ENCODE data around the gene FCHSD2. TPM values are rescaled to one million over a fixed set of nuclear protein-coding genes. Genes with fewer than 3 reads are reported as not detected.

FCHSD2 gene
- polyA plus RNA-seq (2014; cell fraction: cytosol; rRNA removed), result 13.4 and 15.5 TPM in 2 replicates
- 13.3 and 25.8 TPM in 2 replicates for polyA plus RNA-seq (2014; cell fraction: nucleus; rRNA removed)

DNA sequence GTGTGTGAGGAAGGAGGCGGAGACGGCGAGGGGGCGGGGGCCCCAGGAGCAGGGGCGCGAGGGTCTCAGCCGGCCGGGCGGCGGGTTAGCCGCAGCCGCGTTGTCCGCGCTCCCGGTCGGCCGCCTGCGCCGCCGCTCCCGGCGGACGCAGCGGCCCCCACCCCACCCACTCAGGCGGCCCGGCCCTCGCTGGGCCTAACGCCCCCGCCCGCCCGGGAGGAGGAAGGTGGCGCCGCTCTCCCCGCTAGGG is at the start of gene FCHSD2:
FCHSD2 (minus strand) TSS at position 191 of the 250 bp plus-strand sequence. CDS start 441 bp downstream, outside the sequence.
- no peak for DNase-seq (ENCODE audit: low spot score)

DNA sequence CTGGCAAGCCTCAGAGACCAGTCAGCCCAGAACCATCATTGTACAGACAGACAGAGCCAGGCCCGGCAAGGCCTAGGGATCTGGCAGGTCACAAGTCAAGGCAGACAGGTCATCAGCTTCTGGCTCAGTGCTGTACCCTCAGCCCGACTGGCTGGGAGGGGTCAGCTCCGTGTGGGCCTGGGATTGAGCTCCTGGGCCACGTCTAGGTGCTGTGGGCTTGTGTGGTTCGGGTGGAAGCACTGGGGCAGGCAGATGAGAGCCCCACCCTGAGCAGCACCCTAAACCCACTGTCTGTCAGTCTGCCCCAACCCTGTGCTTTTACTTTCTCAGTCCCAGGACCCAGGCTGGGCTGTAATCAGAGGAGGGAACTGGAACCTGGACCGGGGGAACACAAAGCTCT is 49.0 kb upstream of the FCHSD2 start:
- DNase-seq (ENCODE audit: low spot score), result no peak

DNA sequence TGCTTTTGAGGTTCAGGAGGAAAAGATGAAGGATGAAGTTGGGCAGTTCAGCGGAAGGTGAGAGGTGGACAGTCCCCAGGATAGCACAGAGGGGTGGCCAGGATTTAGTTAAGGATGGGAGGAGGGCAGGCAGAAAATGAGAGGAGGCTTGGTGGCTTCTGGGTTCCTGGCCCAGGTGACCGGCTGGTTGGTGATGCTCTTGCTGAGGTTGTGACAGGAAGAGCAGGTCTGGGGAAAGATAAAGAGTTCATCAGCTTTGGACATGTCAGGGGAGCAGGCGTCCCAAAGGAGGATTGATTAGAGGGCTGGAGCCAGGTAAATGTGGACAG is 48.4 kb upstream of the FCHSD2 start:
- no peak for DNase-seq (ENCODE audit: low spot score)

DNA sequence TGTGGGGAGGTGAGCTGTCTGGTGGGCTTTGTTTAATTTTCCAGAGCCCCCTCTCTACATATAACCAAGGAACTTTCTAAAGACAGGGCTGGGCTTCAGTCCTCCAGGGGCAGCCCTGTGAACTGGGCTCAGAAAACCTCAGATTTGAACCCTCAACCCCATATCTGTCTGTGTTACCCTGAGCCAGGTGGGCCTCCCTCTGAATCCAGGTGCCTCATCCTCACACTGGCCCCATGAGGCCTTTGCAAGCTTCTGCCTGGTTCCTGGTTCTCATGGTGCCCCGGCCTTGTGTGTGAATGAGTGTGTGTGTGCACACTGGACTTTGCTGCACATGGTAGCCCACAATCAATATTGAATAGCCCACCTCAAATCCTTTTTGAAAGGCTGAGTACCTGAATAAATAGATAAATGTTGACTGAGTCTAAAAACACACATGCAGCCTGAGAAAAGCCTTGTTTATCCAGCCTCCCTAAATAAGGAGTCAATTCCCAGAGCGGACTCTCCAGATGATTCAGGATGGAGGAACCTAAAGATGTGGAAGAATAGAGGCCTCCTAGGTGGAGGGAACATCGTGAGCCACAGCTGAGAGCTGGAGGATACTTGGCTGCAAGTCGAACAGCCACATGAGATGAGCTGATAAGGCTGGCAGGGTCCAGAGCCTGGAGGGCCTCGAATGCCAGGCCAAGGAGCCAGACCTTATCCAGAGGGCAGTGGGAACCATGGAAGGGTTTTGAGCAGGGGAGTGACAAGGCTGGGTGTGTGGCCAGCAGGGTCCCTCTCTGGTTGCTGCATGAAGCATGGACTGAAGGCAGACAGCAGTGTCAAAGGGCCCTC is 47.8 kb upstream of the FCHSD2 start:
- no peak for DNase-seq (ENCODE audit: low spot score)

DNA sequence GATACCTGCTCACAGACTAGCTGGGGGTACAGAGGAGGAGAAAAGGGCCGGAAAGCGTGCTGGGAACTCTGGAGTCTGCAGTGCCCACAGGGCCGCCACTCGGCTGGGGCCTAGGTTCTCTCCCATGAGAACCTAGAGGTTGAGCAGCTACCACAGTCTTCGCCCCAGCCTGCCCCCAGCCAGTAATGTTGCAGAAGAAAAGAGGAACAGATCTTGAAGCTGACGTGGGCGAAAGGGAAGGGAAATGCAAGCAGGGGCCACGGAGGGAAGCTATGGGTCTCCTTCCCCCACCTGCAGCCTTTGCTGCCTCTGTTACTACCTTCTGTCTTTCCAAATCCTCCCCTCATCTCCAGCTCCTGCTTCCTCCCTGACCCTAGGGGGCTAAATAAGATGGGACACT is 47.2 kb upstream of the FCHSD2 start:
- DNase-seq (ENCODE audit: low spot score), result no peak

DNA sequence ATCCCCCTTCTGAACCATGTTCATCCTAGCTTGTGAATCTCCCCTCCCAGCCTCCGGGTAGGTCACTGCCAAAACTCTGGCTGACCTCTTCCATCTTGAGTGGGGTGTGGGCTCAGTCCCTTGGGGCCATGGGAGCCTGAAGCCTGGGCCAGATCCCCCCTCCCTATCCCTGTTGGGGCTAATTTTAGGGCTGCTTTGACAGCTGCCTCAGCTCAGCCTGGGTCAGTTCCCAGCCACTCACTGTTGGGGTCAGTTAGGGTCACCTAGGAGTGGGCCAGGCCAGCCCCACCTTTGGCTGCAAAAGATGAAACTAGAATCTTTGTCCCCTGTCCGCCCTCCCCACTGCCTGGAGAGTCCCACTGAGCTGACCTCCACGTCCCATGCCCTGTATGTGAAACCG is 46.2 kb upstream of the FCHSD2 start:
- no peak for DNase-seq (ENCODE audit: low spot score)

DNA sequence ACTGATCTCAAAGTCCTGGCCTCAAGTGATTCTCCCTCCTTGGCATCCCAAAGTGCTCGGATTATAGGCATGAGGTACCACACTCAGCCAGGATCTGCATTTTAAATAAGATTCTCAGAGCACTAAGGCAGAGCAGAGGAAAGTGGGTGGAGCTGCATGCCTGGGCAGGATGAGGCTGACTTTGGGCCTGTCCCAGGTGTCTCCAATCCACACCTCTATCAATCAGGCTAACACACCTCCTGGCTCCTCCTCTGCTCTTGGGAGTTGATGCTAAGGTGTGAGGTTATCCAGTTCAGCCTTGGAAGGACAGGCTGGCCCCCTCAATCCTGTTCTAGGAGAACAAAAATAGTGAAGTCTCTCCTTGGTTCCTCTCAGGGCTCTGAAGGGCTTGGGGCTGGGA is 45.7 kb upstream of the FCHSD2 start:
- no peak for DNase-seq (ENCODE audit: low spot score)

DNA sequence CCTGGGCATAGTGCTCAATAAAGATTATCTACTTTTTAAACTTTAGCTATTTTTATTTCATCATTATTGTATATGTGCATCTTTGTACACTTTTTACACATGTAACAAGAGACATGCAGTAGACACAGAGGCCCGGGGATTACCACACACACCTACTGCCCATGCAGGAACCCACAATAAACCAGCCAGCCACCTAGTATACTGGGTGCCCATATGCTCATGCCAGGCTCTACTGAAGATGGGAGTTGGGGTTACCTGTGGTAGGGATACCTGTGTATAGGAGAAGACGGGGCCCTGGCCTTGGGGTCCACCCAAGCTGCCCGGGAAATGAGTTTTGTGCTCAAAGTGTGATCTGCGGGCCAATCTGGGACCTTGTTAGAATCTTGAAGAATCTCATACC is 44.8 kb upstream of the FCHSD2 start:
- DNase-seq (ENCODE audit: low spot score), result no peak

DNA sequence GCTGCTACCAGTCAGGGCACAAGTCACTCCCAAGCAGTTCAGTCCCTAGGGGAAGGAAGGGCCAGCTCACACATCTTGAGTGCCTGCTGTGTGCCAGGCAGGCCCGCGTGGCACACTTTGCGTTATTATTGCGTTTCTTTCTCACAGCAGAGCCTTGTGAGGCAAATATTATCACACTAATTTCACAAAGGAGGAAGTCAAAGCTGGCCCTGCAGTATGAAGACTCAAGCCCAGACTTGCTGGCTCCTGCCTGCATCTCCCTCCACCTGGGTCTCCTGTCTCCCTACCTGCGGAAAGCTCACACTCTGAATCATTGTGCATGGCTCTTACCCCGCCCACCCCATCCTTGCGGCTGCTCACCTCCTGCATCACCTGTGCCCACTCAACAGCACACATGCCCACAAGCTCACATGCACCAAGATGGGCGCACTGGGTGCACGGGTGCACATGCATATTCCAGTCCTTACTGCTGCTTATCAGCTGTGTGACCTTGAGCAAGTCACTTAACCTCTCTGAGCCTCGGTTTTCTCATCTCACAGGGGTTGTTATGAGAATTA is 44.3 kb upstream of the FCHSD2 start:
- DNase-seq (ENCODE audit: low spot score), result no peak

DNA sequence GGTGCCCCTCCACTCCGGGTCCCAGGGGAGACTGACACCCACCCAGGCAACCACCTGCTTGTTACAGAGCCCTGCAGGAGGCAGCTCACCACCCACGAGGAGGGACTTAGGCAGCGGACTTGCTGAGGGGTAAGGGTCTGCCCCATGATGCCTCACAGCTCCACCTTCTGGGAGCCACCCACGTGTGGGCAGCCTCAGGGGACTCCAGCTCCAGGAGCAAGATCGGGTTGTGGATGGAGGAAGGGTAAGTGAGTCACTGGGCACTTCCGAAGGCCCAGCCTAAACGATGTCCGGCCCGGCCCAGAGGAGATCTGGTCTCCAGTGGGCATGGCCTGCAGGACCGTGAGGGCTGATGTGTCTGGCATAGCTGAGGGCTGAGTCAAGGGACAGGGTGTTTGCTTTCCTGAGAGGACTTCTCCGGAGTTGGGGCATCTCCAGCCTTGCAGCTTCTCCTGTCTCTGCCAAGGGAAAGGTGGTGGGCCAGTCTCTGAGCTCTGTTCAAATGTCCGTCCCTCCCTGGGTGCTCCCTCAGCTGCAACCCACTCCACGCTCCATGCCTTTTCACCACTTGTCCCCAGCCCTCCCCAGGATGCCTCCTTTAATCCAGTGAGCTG is 43.7 kb upstream of the FCHSD2 start:
- no peak for DNase-seq (ENCODE audit: low spot score)

DNA sequence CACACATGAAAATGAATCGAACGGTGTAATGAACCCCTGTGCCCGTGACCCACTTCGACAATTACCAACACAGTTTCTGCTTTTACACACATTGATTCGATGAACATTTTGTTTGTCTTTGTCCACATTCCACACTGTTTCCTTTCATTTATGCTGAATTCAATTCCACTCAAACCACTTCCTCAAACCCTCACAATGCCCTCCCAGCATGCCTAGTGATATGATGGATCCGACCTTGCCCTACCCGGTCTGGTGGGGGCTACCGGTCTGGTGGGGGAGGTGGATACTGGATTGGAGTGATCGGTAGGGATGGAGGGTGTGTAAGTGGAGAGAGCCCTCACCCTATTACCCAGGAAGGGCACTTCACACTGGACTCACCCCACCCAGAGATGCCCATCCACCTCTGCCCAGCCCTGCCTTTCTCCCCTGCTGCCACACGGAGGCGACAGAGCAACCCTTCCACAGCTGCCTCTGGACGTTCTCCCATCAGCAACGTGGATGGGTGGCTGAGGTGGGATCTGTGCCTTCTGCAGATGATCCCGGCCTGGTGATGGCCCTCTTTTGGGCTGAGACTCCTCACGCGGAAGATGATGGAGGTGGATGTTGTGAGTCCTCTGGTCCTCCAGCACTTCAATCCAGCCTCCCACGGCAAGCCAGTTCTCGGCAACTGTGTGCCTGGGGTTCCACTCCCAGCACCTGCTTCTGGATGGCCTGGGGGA is 43.0 kb upstream of the FCHSD2 start:
- DNase-seq (ENCODE audit: low spot score), result peak; percentile 67

DNA sequence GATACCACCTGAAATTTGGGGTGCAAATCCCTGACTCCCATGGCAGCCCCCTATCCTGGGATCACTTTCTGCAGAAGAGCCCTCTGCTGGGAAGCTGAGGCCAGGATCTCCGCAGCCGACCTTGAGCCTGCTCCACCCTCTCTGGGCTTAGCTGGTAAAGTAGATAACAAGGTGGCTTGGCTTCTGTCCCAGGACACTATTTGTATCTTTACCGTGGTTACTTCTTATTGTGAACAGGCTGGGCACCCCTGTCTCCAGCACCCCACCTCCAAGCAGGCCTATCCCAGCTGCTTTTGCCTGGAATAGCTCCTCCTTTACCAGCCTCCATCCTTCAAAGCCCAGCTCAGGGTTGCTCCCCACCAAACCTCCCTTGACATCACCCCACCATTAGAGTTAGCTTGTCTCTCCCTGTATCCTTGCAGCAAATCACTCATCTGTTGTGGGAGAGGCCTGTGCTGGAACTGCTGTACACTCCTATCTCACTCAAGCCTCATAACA is 40.8 kb upstream of the FCHSD2 start:
- no peak for DNase-seq (ENCODE audit: low spot score)

DNA sequence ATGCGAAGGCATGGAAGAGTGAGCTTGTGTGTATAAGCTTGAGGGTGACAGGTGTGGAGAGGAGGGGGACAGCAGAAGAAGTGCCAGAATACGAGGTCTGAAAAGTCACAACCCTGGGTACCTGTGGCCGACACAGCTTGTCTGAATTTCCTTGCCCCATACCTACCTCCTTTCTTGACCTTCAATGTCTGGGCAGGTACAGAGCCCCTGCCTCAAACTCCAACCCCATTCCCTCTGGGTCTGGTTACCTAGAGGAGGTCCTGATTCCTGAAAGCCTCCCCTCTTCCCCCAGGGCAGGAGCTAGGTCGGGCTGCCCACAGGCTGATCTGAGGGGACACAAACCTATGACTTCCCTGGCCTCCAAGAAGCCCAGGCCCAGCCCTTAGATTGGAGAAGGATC is 36.6 kb upstream of the FCHSD2 start:
- DNase-seq (ENCODE audit: low spot score), result no peak

DNA sequence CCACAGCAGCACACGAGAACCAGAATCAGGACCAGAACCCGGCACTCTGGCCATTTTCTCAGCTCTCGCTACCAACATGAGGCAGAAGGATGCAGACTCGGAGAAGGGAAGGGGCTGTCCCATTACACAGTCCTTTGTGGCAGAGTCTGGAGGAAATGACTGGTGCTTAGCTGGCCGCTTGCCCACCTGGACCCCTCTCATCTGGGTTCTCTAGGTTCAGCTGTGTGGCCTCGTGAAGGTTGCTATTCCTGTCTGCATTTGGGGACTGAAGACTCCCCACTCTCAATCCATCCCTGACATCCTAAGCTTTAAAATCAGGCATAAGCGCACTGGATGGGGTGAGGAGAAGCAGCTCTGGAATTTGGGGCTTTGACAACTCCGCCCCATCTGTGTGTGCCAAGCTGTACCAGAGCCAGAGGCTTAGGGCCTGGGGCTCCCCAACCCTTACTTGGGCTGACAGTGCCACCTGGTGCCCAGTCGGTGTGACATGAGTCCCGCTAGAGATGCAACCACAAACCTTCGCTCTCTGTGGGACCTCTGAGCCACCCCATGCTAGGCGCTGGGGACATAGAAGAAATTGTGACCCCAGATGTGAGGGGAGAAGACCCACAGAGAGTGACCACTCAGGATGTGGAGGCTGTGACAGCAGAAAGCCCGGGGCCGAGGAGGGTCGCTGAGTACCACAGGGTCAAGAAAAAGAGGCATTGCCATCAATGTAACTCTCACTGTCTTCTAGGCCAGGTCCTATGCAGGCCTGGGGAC is 35.8 kb upstream of the FCHSD2 start:
- DNase-seq (ENCODE audit: low spot score), result peak; percentile 66

DNA sequence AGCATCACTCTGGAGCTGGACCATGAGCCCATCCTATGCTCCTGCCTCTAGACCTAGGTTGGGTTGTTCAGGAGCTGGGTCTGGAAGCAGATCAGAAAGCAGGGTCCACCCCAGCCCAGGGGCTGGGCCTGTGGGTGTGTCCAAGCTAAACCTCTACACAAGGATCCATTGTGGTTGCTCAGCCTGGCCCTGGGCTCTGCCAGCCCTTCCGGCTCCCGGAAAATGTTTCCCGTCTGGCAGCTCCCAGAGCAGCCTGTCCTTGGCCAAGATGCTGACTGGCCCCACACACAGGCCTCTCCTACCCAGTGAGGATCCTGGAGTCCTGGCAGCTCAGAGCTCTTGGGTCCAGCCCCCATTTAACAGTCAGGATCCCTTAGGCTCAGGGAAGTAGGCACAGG is 35.3 kb upstream of the FCHSD2 start:
- DNase-seq (ENCODE audit: low spot score), result no peak

DNA sequence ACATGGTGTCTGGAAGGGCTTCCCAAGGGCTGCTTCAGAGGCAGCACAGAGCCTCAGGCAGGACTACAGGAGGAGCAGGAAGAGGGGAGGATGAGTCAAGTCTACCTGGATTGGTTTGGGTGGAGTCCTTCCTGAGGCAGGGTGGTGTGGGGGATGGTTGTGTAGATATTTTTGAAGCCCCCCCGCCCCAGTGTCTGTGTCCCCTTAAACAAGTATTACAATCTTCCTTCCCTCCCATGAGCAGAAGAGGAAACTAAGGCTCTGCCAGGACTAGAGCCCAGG is 34.7 kb upstream of the FCHSD2 start:
- no peak for DNase-seq (ENCODE audit: low spot score)

DNA sequence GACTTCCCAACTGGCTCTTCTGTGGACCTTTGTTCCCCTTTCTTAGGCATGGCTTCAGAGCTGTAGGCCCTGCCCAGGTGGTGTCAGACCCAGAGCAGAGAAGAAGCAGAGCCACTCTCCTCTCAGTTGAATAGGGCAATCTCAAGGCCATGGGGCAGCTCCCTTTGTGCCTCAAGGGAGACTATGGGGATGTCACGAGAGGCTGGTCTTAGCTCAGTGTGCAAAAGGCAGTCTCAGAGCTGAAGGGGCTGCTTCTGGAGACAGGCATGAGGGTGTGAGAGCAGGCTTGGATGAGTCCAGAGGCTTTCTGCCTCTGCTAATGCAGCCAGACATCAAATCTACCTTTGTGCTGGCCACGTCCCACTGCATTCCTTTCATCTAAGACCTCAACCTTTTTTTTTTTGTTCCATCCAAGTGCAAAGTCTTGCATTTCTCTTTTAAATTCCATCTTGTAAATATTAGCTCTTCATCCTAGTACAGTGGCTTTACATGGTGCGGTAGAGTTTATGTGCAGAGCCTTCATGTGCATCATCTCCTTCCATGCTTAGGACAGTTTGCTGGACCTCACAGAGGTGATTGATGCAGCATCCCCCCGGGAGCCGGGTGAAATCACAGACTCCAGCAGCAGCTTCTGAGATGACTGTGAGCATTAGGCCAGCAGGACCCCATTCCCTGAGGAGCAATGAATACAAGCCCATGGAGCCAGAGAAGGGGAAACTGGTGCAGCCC is 34.2 kb upstream of the FCHSD2 start:
- DNase-seq (ENCODE audit: low spot score), result no peak

DNA sequence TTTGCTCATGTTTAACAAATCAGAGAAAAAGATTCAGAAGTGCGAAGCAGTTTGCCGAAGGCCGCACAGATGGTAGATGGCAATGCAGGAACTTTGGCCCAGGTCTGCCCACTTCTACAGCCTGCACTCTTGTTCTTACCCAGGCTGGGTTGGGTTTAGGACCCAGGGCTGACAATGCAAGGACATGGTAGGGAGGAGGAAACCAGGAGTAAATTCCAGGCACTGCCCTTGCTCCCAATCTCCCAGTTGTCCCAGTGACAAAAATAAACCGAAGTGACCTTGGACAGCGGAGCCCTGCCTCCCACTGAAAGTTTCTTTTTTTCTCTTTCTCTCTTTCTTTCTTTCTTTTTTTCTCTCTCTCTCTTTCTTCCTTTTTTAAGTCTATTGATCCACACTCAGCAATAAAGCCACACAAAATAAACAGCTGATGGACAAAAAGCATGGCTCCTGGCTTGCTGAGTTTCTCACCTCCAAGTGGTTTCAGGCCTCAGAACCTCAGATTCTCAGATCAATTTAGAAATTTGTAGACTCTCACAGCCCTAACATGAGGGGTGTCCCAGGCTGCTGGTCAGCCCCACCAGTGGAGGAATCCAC is 33.5 kb upstream of the FCHSD2 start:
- no peak for DNase-seq (ENCODE audit: low spot score)

DNA sequence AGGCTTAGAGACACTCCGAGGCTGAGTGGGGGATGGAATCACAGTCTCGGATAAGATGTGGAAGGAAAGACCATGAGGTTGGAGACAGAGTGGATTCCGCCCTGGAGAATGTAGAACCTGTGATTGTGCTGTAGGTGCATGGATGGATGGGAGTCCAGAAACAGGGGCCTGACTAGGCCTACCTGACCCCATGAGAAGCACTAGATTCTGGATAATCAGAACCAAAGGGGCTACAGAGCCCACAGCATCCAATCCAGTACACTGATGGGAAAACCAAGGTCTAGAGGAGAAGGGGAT is 32.3 kb upstream of the FCHSD2 start:
- no peak for DNase-seq (ENCODE audit: low spot score)

DNA sequence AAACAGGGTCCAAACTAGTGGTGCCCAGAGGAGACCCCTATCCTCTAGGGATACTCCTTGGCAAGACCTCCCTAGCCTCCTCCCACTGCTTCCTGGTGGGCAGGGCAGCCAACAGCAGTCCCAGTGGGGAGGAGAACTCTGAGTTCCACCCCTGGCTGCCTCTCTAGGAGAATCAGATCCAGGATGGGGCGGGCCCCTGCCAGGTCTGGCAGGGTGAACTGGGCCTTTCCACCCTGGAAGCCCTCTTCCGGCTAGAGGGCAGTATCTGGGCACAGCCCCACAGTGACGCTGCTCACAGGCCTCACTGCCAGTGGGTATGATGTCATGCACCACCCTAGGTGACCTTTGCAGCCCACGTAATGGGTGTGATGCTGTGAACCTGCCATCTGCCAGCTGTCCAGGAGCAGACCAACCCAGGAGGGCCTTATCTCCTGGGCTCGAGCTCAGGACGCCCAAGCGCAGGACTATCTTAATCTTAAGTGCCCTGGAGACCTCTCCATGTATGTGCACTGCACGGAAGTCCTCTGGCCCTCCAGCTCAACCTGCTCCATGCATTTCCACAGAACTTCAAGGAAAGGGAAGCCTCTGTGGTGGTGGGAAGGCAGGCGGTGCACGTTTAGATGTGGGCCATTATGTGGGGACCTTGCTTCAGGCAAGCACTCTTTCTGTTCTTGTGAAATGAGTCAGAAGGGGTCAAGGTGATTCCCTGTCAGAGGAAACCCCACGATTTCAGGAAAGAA is 31.8 kb upstream of the FCHSD2 start:
- DNase-seq (ENCODE audit: low spot score), result no peak
